HCEC 1CT (cell line): ENCODE results near the gene CAMSAP1.

ENCODE experiments used
- DNase-seq: peaks from one replicate; pipeline ENCODE4 v3.0.0-alpha.2; 2017

Gene CAMSAP1

DNA sequence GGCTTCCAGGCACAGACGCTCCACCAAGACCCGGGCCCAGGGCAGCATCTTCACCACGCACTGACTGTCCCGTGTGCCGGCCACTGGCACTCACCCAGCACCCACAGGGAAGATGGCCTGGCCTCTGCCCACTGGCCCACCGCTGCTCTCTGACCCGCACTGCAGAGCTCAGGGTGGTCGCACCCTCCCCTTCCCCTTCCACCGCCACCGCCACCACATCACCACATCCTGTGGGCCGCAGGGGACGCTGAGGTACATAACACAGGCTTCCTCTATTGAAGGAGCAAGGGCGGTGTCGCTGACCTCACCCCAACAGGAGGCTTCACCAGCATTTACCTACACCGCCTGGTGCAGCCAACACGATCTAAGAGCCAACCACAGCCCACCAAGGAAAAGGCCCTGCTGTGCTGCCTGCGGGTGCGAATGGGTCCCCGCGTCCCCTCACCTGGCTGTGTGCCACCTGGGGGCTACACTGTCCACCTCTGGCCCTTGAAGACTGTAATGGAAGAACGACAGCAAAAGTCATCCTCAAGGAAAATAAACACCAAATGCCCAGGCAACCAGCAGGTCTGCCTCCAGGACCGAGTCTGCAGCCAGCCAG lies 101.8 kb downstream of the CAMSAP1 start:
- DNase-seq = no peak

- DNase-seq = no peak
Observed at GRCh38 chr9:135804581-135805421, 102.5 kb downstream of the CAMSAP1 start.

- DNase-seq = no peak
Observed at GRCh38 chr9:135803441-135803840, 103.9 kb downstream of the CAMSAP1 start.

GRCh38 chr9:135802876-135803419 lies 104.4 kb downstream of the CAMSAP1 start:
- DNase-seq = no peak

DNA sequence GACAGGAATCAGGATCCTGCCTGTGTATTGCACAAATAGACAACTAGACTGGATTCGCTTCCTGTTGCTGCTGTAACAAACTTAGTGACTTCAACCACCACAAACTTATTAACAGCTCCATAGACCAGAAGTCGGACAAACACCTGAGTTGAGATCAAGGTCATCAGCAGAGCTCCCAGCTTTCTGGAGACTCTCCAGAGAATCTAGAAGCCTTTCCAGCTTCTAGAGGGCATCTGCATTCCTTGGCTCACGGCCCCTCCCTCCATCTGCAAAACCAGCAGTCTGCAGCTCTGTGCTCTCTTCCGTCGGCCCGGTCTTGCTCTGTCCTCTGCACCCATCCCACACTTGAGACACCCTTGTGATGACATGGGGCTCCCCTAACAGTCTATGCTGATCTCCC lies 106.3 kb downstream of the CAMSAP1 start:
- DNase-seq = no peak

- no peak for DNase-seq
Observed at GRCh38 chr9:135799261-135799660, 108.1 kb downstream of the CAMSAP1 start.

DNA sequence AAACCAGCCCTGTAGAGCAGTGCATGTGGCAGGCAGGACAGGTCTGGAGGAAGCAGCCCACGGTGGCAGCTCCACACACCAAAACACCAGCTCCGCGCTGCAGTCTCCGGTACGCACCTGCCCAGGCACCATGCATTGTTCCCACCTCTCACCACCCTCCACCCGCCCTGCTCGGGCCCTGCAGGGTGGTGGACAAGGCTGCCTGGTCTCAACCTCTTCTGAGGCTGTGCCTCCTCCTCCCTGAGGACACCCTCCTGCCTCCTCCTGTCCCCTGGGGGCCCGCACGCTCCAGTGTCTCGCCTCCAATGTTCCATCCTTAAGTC lies 109.1 kb downstream of the CAMSAP1 start:
- DNase-seq = no peak

DNA sequence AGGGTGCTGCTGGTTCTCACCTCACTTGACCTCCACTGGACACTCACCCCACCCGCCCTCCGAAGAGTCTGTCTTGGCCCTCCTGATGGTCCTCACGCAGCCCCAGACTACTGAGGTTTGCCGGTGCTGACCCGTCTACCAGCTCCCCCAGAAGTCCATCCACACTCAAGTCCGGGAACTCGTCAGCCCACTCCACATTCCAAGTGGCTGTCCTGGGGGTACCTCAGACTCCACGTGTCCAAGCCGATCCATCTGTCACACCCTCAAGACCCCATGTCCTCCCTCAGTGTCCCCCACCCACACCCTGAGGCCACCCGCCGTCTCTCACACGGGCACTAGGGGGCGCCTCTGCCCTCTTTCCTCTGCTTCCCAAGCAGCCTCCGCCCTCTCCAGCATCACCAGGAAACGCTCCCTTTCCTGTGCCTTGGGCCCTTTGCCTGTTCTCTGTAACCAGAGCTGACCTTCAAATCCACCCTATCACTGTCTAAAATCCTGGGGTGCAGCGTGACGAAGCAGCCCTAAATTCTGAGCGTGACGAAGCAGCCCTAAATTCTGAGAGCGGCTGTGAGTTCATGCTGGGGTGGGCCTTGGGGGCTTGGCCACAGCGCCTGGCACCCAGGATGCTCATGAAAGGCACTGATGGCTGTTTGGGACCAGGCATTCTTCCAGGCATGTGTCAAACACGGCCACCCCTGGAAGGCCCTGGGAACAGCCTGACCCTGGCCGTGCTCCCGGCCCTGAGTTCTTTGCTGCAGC lies 109.7 kb downstream of the CAMSAP1 start:
- DNase-seq = peak; percentile 55

DNA sequence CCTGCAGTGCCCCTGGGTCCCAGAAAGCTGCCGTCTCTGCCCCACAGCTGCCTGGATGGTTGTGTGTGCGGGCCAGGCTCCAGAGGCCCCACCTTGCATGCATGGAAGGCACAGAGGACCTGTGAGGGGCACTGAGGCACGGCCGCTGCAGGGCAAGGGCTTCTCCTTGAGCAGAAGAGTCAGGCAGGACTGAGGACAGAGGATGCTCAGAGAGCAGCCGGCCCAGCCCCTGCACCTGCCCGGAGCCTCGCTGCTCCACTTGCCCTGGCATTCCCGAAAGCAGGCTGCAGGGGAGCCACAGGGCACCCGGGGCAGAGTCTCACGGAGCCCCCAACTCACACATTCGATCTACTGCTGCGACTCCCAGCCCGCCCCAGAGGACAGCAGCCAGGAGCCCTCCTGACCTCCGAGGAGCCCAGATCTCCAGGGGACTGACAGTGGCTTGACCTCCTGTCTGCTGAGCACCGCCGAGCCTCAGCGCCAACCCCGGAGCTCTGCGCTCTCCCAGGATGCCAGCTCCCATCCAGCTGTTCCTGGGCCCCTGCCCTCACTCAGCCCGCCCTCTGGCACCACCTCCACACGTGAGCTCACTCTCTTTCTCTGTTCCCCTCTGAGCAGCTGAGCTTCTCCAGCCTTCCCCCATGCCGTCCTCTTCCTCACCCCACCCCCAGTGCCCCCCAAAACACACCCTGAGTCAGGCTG lies 110.4 kb downstream of the CAMSAP1 start:
- DNase-seq = no peak

DNA sequence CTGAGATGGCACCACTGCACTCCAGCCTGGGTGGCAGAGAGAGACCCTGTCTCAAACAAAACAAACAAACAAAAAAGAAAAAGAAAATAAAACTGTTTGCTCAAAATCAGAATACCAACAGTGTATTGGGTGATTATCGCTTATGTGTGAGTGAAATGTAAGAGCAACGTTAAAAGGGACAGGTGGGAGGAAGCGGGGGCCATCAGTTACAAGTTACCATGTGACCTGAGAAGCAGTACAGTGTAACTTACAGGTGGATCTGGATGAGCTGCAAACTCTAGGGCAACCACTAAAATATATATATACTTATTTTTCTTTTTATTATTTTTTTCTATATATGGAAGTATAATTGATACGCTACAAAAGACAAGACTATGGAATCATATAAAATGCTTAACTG lies 112.0 kb downstream of the CAMSAP1 start:
- DNase-seq = no peak

GRCh38 chr9:135794361-135794885 lies 112.9 kb downstream of the CAMSAP1 start:
- DNase-seq = no peak

GRCh38 chr9:135794057-135794335 lies 113.3 kb downstream of the CAMSAP1 start:
- DNase-seq = no peak

DNA sequence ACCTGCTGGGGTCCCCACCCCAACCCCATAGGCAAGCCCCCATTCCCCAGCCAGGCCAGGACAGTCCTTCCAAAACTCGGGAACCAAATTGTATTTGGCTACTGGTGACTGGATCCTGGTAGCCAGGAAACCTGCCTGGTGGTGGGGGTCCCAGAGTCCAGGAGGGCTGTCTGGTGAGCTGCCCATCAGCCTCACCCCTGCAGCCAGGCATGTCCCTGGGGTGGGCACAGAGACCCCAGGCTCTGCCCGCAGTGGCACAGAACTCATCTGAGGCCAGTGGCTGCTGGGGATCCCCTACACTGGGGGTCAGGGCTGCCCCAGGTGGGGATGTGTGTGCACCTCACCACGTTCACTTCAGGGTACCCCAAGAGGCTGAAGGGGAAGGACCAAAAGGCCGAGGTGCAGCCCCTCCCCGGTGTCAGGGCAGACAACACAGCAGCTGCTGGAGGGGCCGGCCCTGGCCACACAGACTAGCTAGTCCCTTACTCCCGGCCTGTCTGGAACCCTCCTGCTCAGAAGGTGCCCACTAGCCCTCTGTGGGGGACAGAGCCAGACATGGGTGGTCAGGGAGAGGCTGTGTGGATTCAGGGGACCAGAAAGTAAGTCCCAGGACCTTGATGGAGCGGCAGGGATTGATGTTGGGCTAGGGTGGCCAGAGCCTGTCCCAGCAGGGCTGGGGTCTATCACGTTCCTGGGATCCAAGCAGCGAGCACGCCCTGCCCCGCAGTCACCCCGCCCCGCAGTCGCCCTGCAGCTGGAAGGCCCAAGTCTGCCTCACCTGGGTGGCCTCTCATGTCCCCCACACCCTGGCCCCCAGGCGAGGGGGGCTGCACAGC lies 113.9 kb downstream of the CAMSAP1 start:
- no peak for DNase-seq

DNA sequence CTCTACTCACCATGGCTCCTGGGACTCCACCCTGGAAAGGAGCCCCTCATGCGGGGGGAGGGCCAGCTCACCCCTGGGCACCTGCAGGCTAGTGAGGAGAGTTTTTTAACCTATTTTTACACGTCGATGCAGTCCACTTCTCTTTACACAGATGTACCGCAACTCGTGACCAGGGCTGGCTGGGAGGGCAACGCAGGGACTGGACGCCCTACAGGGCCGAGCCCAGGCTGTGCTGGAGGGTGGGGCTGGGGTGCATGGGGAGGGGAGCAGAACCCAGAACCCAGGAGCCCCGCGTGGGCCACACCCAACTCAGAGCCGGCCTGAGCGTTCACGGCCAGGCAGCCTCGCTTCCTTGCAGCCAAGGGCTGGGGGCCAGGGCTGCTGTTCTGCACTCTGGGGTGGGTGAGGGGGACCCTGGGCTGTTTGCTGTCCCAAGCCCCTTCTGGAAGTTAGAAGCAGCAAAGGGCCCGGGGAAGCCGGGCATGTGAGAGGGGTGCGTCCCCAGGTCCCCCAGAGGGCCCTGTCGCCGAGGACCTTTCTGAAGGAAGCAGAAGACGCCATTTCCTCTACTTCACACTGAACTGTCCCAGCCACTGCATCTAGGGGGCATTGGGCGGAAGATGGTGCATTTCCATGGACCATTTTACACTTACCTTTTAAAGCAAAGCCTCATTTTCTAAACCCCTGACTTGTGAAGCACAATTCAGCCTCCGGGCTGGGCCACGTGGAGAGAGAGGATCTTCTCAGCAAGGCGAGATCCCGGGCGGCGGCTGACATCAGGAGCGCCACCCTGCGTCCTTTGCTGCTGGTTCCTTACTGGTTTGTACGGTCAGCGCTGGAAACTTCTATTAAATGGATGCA lies 114.8 kb downstream of the CAMSAP1 start:
- DNase-seq = no peak

DNA sequence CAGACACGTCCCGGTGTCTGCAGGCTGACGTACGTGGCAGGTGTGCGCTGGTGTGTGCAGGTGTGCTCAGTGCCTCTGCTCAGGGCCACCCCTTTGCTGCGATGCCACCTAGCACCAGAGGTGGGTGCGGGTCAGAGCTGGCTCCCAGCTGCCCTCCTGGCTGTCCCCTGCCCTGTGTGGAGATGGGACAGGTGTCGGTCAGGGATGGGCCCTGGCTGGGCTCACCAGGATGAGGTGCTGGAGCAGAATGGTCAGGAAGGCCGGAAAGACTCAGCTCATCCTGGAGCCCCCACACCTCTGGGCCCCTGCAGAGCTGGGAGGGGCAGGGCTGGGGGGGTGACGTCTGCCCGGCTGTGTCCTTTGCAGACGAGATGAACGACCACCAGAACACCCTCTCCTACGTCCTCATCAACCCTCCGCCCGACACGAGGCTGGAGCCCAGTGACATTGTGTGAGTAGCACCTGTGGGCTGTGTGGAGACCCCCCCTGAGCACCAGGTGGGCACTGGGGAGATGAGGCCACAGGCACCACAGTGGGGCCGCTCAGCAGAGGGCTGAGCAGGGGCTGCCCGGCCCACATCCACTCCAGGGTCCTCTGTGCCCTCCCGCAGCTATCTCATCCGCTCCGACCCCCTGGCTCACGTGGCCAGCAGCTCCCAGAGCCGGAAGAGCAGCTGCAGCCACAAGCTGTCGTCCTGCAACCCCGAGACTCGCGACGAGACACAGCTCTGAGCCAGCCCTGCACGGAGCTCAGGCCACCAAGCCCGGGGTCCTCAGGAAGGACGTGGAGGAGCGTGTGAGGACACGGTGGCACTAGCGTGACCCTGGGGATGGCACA lies 115.7 kb downstream of the CAMSAP1 start:
- DNase-seq = no peak

- no peak for DNase-seq
Observed at GRCh38 chr9:135790850-135791249, 116.5 kb downstream of the CAMSAP1 start.

DNA sequence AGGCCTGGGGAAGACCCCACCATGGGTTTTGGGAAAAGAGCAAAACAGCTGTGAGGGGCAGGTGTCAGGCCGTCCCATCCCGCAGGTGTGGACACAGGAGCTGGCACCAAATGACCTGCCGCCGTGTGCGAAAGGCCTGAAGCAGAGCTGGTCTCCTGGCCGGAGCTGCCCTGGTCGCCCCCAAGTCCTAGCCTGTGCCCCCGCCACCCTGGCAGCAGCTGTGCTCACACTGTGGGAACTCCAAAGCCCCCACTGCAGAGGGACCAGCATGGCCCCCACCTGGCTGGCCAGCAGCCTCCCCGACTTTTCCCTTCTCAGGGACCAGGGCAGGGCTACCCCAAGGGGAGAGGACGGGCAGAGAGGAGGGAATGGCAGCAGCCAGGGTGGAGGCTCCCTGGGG lies 117.0 kb downstream of the CAMSAP1 start:
- DNase-seq = no peak

DNA sequence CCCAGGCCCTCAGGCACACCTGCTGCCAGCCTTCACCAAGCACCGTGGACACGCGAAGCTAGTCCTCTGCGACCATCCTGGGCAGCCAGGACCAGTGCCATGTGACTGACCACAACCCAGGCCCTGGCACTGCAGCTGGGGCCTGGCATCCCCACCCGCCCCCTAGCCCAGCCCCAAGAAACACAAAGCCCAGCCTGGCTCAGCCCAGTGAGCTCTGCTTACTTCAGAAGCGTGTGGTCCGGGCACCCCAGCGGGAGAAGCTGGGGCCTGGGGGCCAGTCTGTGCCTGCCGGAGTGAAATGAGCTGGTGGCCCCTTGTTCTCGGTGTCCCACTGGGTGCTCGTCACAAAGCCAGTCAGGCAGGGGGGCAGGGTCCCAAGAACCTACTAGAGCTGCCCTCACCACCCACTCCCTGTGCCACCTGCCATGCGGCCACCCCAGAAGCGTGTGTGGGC lies 117.5 kb downstream of the CAMSAP1 start:
- no peak for DNase-seq

DNA sequence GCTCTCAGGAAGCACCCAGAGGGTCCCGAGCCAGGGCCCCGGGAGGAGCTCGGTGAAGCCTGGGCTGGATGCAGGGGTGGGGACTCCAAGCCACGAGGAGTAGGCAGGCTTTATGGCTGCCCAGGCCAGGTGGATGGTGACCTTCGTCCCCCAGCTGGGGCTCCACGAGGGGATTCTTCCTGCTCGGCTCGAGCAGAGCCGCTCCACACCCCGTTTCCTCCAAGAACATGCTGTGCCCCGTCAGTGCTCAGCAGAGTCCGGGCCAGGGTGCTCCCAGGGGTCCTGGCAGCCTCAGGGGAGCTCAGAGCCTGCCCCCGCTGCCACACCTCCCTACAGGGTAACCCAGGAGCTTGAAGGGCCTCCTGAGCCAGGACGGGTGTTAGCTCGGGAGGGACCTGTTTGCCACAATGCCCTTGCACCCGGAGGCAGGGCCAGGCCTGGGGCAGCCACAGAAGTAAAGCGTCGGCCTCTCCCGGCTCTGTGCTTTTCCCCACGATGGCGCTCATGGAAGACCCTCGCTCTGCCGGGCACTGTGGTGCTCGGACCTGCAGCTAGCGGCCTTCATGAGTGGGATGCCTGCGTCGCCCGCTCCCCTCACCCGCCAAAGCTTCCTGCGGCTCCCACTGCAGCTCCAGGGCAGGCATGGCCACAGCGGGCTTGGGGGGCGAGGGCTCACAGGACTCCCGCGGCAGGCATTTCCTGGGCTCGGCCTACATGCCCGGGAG lies 118.6 kb downstream of the CAMSAP1 start:
- no peak for DNase-seq
